PC-9 (cell line): Measurements from ENCODE around the gene TEX38. TPM values are rescaled to one million over a fixed set of nuclear protein-coding genes. Genes with fewer than 3 reads are reported as not detected.
"Not testable (repeated sequence)": the region's sequence is repeated elsewhere in the genome, so short reads cannot be mapped to it uniquely, and the experiment has no call there.

Source experiments
- BruUV-seq: library from RNA; stranded (reverse); fragments of 400-500 nt; replicated peaks from 2 replicates; lab custom pipeline; 2021; lab: Mats Ljungman, UMichigan
- CTCF ChIA-PET: fragments of 300-600 bp; sonication (Branson Sonifier 250); formaldehyde crosslinking; loops from one replicate; lab custom pipeline; 2022; ENCODE audit warnings: antibody characterized with exemption; lab: Charles Lee
- POLR2A ChIA-PET: fragments of 300-600 bp; sonication (Branson Sonifier 250); formaldehyde crosslinking; loops from one replicate; lab custom pipeline; 2022; ENCODE audit warnings: antibody characterized with exemption; ENCODE audit not compliant: unreplicated experiment; lab: Charles Lee
- DNase-seq, 2 experiments: peaks; one replicate each; pipeline versions ENCODE4 v3.0.0 to v3.0.0-alpha.2; 2015 to 2022; ENCODE audit warnings: mixed read lengths in 1 of 2
- H2AFZ ChIP-seq: fragments of 200-600 bp; sonication (generic); 2 replicates; pipeline ENCODE4 v1.8.1; 2017; ENCODE audit warnings: antibody characterized with exemption
- H3F3A ChIP-seq: fragments of 200-600 bp; sonication (generic); 2 replicates; pipeline ENCODE4 v1.8.1; 2017; ENCODE audit warnings: antibody characterized with exemption, mild to moderate bottlenecking, low read depth; ENCODE audit not compliant: insufficient read depth
- H3K27ac ChIP-seq: fragments of 200-600 bp; sonication (generic); 2 replicates; pipeline ENCODE4 v1.6.1; 2016; ENCODE audit warnings: mixed run types
- H3K27me3 ChIP-seq: fragments of 200-600 bp; sonication (generic); 2 replicates; pipeline ENCODE4 v1.6.1; 2016; ENCODE audit warnings: low read depth, mixed run types; ENCODE audit not compliant: insufficient read depth
- H3K36me3 ChIP-seq: fragments of 200-600 bp; sonication (generic); 2 replicates; pipeline ENCODE4 v1.6.1; 2016; ENCODE audit warnings: low read depth, mixed run types
- H3K4me1 ChIP-seq: fragments of 200-600 bp; sonication (generic); replicated peaks from 2 replicates; pipeline ENCODE4 v1.6.1; 2016; ENCODE audit warnings: mixed run types; ENCODE audit not compliant: insufficient read depth
- H3K4me2 ChIP-seq: fragments of 200-600 bp; sonication (generic); 2 replicates; pipeline ENCODE4 v1.6.1; 2017; ENCODE audit warnings: mixed run types
- H3K4me3 ChIP-seq: fragments of 200-600 bp; sonication (generic); 2 replicates; pipeline ENCODE4 v1.6.1; 2016; ENCODE audit warnings: mixed run types
- H3K79me2 ChIP-seq: fragments of 200-600 bp; sonication (generic); 2 replicates; pipeline ENCODE4 v1.6.1; 2017; ENCODE audit warnings: low read depth, mixed run types
- H3K9me2 ChIP-seq: fragments of 200-600 bp; sonication (generic); 2 replicates; pipeline ENCODE4 v1.8.1; 2017; ENCODE audit warnings: mild to moderate bottlenecking; ENCODE audit not compliant: insufficient read depth
- H3K9me3 ChIP-seq: fragments of 200-600 bp; sonication (generic); 2 replicates; pipeline ENCODE4 v1.8.1; 2016; ENCODE audit warnings: low read depth; ENCODE audit not compliant: insufficient read depth
- H4K20me1 ChIP-seq: fragments of 200-600 bp; sonication (generic); 2 replicates; pipeline ENCODE4 v1.8.1; 2017; ENCODE audit not compliant: insufficient read depth
- EZH2 ChIP-seq: fragments of 200-600 bp; sonication (generic); IDR thresholded peaks from 2 replicates; pipeline ENCODE4 v1.8.0; 2017; ENCODE audit warnings: antibody characterized with exemption, low read depth
- intact Hi-C: fragments of 100-400 bp; cut with micrococcal nuclease; formaldehyde crosslinking; loops from one replicate; pipeline ENCODE4 v1.10.0; 2022; ENCODE audit not compliant: unreplicated experiment
- total RNA-seq: library from RNA; stranded (reverse); gene quantifications from 2 replicates; pipeline ENCODE4 v1.2.3, GENCODE V29; 2021
- TF ChIP-seq, protein P1 (sequence below): fragments of 200-600 bp; sonication (generic); conservative IDR thresholded peaks from 2 replicates; pipeline ENCODE4 v1.6.1; 2017; ENCODE audit warnings: mixed run types, antibody characterized with exemption, mild to moderate bottlenecking, moderate library complexity

Gene TEX38
- total RNA-seq, 1 experiment from 2014 or later, result not detected

DNA sequence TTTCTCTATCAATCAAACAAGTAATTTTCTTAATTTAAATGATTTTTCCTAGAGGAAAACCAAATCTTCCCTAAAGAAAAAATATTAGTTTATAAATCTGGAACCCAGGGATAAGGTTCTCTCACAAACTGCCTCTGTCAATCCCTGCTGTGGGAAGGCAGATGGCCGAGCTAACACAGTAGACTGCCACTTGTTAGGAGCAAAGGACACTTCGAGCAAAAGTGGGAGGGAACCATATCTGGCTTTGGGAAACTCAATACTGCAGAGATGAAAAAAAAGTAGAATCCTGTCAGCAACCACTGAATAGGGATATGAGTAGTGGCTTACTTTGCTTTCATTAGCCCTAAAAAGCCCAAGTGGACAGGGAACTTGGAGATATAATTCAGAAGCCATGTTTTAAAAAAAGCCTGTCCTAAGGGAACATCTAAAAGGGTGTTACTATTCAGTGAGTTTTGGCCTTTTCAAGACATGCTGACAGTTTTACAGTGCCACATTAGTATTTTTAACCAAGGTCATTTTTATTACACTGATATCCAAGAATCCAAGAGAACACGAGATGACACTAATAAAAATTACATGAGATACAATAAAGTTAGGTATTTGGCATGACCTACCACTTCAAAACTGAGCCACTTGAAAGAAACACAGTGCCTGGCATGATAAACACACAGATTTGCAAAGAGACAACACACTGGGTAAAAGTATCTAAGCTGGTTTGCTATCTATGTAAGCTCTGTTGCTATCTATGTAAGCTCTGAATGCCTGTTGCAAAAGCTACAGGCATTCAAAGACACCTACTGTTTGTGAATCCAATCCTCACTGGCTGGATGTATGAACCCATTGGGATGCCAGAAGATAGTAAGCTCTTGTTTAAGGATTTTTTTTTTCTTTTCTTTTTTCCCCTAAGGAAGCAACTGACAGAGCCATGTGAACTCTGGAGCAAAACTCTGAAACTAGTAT is 21.4 kb downstream of the TEX38 start:
- Histone ChIP-seq H3K27ac (no peak overlapping the region), H3K9me2 (no peaks in the 10 kb centered on the region), H3K79me2 (0 out of 2 replicates have a peak, but pooled peaks cover 7% of the 10 kb centered on the region), H3K27me3 (no peaks in the 10 kb centered on the region), H4K20me1 (peaks cover 5% of the 10 kb centered on the region; the same call in 1 of the 2 replicates), H3F3A (no peaks in the 10 kb centered on the region), H3K9me3 (no peaks in the 10 kb centered on the region), H3K36me3 (peaks cover 52% of the 10 kb centered on the region), H2AFZ (no peak overlapping the region), H3K4me3 (no peak overlapping the region), H3K4me1 (no peaks in the 10 kb centered on the region), H3K4me2 (no peak overlapping the region)
- TF ChIP-seq EZH2, result no peak
- DNase-seq, result no peak
- ChIA-PET CTCF (interaction anchor here (0.6 kb wide), 1 partner anchor 472 kb away, joined by 12 read pairs; no protein-coding TSS in a partner anchor), POLR2A (no interaction called here)
- intact Hi-C loops, result no loop called here
- BruUV-seq, result no TSS peak

- H3K9me3 ChIP-seq, DNase-seq, CTCF ChIA-PET, H3F3A ChIP-seq, H3K4me2 ChIP-seq, H3K9me2 ChIP-seq, H3K27me3 ChIP-seq, POLR2A ChIA-PET, H3K4me3 ChIP-seq, H2AFZ ChIP-seq, H3K27ac ChIP-seq, H3K4me1 ChIP-seq, BruUV-seq, intact Hi-C loops: not testable (repeated sequence)
- Histone ChIP-seq H3K36me3 (peaks cover 46% of the 10 kb centered on the region), H3K79me2 (peaks cover 14% of the 10 kb centered on the region; the same call in 1 of the 2 replicates), H4K20me1 (peaks cover 10% of the 10 kb centered on the region; the same call in 1 of the 2 replicates)
Measured at GRCh38 chr1:46694676-46695075, 23.0 kb downstream of the TEX38 start.

- no peak for DNase-seq
- Histone ChIP-seq H4K20me1 (peaks cover 20% of the 10 kb centered on the region; the same call in 1 of the 2 replicates), H3K27ac (no peak overlapping the region), H3K36me3 (peaks cover 42% of the 10 kb centered on the region), H3K9me3 (no peaks in the 10 kb centered on the region), H3F3A (no peaks in the 10 kb centered on the region), H3K4me1 (no peaks in the 10 kb centered on the region), H3K4me2 (no peak overlapping the region), H3K9me2 (no peaks in the 10 kb centered on the region), H3K79me2 (peaks cover 20% of the 10 kb centered on the region; the same call in 1 of the 2 replicates), H2AFZ (no peak overlapping the region), H3K27me3 (no peaks in the 10 kb centered on the region), H3K4me3 (no peak overlapping the region)
- POLR2A ChIA-PET, result interaction anchor here (0.7 kb wide), 1 partner anchor 83 kb away, joined by 7 read pairs; no protein-coding TSS in a partner anchor
- TF ChIP-seq, protein P1, sequence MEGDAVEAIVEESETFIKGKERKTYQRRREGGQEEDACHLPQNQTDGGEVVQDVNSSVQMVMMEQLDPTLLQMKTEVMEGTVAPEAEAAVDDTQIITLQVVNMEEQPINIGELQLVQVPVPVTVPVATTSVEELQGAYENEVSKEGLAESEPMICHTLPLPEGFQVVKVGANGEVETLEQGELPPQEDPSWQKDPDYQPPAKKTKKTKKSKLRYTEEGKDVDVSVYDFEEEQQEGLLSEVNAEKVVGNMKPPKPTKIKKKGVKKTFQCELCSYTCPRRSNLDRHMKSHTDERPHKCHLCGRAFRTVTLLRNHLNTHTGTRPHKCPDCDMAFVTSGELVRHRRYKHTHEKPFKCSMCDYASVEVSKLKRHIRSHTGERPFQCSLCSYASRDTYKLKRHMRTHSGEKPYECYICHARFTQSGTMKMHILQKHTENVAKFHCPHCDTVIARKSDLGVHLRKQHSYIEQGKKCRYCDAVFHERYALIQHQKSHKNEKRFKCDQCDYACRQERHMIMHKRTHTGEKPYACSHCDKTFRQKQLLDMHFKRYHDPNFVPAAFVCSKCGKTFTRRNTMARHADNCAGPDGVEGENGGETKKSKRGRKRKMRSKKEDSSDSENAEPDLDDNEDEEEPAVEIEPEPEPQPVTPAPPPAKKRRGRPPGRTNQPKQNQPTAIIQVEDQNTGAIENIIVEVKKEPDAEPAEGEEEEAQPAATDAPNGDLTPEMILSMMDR, result no peak
- no peak for TF ChIP-seq EZH2
- CTCF ChIA-PET, result no interaction called here
- intact Hi-C loops, result no loop called here
- no TSS peak for BruUV-seq
Measured at GRCh38 chr1:46697053-46697452, 25.4 kb downstream of the TEX38 start.

GRCh38 chr1:46699666-46700065 is 28.0 kb downstream of the TEX38 start:
- H3K27me3 ChIP-seq, result no peaks in the 10 kb centered on the region
- H3K9me2 ChIP-seq, result no peaks in the 10 kb centered on the region
- no peak for DNase-seq
- H3K79me2 ChIP-seq, result peaks cover 25% of the 10 kb centered on the region; the same call in 1 of the 2 replicates
- H3K36me3 ChIP-seq, result peaks cover 43% of the 10 kb centered on the region
- H3K4me3 ChIP-seq, result no peak overlapping the region
- H2AFZ ChIP-seq, result no peak overlapping the region
- no peaks in the 10 kb centered on the region for H3K9me3 ChIP-seq
- H3K27ac ChIP-seq, result no peak overlapping the region
- H4K20me1 ChIP-seq, result peaks cover 29% of the 10 kb centered on the region; the same call in 1 of the 2 replicates
- no TSS peak for BruUV-seq
- intact Hi-C loops, result loop anchor here (10.0 kb wide), 1 partner anchor 595 kb away; no protein-coding TSS in a partner anchor
- ChIA-PET POLR2A (no interaction called here), CTCF (no interaction called here)
- no peaks in the 10 kb centered on the region for H3F3A ChIP-seq
- no peaks in the 10 kb centered on the region for H3K4me1 ChIP-seq
- no peak for TF ChIP-seq EZH2
- TF ChIP-seq, protein P1, result no peak
- no peak overlapping the region for H3K4me2 ChIP-seq
